CD1c-positive myeloid dendritic cell (primary cell): ENCODE measurements around the gene MEF2D.

ENCODE experiments used
- DNase-seq: peaks from one replicate; pipeline ENCODE4 v3.0.0-alpha.2; 2016; ENCODE audit errors: extremely low spot score

The MEF2D gene

DNA sequence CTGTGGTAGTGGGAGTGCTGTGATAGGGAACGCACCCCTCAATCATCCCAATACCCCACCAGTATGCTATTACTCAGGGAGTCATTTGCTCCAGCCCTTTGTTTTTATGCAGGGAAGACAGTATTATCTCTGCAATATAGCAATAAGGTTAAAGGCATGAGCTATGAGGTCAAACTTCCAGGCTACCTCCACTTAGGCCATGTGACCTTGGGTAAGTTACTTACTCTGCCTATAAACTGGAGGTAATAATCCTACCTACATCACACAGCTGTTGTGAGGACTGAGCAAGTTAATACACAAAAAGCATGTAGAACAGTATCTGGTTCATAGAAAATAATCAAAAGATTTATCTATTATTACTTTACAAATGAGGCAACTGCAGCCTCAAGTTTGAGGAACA is 30.1 kb downstream of the MEF2D start:
- no peak for DNase-seq

DNA sequence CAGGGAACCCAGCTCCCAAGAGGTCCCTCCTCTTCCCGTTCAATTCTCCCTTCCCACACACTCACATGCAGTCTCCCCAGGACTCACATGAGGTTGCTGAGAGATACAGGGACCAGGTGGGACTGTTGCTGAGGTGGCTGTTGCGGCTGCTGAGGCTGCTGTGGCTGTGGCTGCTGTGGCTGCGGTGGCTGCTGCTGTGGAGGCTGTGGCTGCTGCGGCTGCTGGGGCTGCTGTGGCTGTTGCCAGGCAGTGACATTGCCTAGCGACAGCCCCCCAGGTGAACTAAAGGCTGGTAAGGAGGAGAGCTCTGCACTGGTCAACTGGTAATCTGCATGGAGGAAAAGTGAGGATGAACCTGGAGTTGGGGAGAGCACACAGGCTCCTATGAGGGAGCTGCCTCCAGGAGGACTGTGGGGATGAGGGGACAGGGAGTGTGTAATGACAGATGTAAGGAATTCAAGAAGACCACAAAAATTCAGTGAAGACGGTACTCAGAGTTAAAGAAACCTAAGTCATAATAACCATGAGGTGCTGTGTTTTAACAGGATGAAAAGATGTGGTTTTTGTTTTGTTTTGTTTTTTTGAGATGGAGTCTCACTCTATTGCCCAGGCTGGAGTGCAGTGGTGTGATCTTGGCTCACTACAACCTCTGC is 31.8 kb downstream of the MEF2D start:
- no peak for DNase-seq

GRCh38 chr1:156467906-156468305 is 32.7 kb downstream of the MEF2D start:
- no peak for DNase-seq

DNA sequence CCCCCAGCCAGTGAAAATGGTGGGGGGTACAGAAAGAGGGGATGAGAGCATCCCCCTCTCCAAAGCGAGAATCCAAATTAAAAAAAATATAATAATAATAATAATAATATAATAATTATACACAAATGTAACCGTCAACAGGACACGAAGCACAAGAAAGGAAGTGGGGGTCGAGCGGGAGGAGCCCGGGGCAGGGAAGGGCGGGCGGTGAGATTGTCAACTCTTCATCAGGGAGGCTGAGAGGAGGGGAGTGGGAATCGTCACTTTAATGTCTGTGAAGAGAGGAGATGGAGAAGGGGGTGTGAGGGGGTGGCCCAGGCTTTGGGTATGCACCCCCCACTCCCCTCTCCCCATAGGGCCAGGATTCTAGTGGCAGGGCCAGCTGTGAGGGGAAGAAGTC is 33.2 kb downstream of the MEF2D start:
- DNase-seq: no peak

GRCh38 chr1:156465747-156466365 is 34.7 kb downstream of the MEF2D start:
- DNase-seq: no peak

GRCh38 chr1:156464825-156465452 is 35.6 kb downstream of the MEF2D start:
- peak; percentile 50 for DNase-seq

DNA sequence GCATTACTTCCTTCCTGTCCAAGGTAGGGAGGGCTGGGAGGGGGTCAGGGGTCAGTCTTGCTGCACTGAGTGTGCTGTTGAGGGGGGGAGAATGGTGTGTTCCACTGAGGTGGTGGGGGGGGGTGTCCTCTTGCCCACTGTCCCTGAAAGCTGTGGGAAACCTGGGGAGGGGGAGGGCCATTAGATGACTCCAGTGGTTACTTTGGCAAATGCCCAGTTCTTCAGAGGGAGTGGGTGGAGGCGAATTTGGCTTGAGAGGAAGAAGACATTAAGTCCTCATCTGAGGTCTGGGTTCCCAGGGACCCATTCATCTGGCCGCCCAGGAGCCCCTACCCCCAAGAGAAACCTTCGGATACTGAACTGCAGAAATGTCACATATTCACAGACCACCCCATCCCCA is 36.2 kb downstream of the MEF2D start:
- DNase-seq: no peak

GRCh38 chr1:156463874-156464273 is 36.7 kb downstream of the MEF2D start:
- no peak for DNase-seq

DNA sequence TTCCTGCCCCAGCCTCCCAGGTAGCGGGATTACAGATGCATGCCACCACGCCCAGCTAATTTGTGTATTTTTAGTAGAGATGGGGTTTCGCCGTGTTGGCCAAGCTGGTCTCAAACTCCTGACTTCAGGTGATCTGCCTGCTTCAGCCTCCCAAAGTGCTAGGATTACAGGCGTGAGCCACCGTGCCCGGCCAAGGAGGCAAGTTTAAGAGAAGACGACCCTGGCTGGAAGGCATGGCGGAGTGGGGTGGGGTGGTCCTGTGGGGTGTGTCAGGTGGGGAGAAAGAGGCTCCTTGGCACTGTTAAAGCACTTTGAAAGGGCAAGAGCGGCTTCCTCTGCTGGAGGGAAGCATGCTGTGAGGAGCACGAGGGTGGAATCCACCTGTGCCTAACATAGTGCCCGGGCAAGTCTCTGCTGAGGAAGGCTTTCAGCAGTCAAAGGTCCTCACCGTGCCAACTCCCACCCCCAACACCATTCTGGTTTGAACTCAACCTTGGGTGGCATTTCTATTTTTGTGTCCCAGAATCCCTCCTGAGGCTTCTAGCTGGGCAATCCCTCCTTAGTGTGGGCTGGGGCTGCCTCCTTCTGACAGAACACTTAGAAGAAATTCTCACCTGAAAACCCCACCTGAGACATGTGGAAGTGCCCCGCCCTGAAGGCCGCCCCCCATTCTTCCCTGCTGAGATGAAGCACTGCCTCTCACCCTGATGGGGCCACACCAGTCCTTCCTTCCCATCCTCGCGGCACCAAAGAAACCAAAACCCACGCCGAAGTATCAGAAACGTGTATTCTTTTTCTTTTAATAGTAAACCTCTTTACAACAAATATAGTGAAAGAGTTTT is 37.4 kb downstream of the MEF2D start:
- no peak for DNase-seq

DNA sequence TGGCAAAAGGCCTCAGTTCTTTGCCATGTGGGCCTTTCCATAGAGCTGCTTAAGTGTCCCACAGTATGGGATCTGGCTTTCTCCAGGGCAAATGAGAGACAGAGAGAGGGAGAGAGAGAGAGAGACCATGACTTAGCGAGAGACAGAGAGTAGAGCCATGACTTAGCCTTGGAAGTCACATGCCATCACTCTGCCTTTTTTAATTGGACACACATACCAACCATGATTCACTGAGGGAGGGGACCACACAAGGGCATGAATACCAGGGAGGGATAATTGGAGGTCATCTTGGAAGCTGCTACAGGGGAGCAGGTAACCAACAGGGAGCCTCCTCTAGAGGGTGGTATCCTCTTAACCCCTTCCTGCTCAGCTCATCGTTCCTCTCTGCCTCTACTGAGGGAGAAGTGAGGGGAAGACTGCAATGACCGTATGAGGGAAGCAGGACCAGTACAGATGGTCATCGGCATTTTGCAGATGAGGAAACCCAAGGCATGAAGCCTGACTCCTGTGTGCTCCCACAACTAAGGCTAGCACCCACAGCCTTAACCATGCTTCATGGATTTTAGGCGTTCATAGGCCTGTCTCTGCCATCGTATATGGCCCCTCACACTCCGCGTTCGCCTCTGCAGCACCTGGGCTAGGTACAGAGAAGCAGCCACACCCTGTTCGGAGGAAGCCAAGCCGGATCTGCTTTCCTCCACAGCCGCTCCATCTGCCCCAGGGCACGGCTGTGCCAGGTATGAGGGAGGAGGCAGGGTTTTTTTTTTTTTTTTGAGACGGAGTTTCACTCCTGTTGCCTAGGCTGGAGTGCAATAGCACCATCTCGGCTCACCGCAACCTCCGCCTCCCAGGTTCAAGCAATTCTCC is 38.6 kb downstream of the MEF2D start:
- DNase-seq: no peak

- no peak for DNase-seq
Observed at GRCh38 chr1:156461109-156461508, 39.5 kb downstream of the MEF2D start.

GRCh38 chr1:156460525-156460924 is 40.0 kb downstream of the MEF2D start:
- no peak for DNase-seq

DNA sequence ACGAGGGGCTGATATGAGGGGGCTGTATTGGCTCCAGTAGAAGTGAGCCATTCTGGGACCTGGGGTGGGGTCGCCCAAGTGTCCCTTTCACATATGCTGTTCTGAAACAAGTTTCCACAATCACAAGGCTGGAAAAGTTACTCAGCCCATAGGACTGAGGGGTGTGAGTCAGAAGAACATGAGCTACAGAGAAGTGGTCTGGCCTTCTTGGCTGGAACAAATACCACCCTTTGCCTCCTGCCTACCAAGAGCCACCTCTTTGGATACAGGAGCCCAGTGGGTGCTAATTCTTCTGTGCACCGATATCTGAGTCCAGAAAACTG is 42.4 kb downstream of the MEF2D start:
- DNase-seq: peak; percentile 40

GRCh38 chr1:156456625-156457465 is 43.7 kb downstream of the MEF2D start:
- DNase-seq: peak; percentile 99

- no peak for DNase-seq
Observed at GRCh38 chr1:156455362-156455761, 45.2 kb downstream of the MEF2D start.

DNA sequence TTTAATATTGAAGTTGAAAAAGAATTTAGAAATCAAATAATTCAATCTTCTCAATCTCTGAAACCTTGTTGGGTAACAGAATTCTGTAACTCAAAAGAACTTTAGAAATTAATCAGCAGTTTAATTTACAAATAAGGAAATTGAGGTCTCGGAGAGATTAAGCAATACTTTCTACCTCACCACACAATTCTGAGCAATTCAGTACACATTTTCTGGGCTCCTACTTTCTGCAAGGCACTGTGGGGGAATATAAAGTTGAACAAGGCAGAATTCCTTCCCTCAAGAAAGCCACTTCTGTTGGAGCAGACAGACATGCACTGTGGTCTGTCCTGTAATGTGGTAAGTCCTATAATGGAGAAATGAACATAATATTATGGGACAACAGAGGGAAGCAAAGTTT is 47.7 kb downstream of the MEF2D start:
- peak; percentile 76 for DNase-seq

GRCh38 chr1:156451505-156452160 is 48.9 kb downstream of the MEF2D start:
- no peak for DNase-seq

DNA sequence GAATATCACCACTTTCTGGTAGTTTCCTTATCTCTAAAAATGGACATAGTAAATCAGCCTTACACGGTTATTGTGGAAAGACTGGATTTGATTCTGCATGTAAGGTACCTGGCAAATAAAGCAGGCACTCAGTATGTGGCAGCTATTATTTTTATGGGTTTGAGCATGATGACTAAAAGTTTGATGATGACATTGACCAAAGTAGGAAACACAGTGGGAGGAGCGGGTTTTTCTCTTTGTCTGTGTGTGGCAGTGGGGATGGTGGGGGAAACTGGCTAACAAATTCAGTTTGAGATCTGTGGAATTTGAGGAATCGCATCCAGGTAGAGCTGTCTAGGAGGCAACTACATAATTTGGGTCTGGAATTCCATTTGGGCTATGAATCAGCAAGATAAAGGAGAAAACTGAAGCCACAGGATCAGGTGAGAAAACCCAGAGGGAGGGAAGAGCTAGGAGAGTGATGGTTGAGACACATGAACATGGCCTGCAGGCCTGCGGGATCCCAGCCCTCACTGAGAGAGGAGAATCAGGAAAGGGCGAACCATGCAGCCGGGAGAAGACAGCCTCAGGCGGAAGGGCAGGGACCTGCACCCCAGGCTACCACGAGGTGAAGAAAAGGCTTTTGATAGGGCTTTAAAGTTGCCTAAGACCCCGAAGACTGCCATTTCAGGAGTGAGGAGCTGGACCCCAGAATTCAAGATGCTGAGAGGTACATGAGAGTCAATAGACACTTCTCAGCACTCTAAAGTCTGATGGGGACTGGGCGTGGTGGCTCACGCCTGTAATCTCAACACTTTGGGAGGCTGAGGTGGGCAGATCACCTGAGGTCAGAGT is 52.2 kb downstream of the MEF2D start:
- DNase-seq: no peak

DNA sequence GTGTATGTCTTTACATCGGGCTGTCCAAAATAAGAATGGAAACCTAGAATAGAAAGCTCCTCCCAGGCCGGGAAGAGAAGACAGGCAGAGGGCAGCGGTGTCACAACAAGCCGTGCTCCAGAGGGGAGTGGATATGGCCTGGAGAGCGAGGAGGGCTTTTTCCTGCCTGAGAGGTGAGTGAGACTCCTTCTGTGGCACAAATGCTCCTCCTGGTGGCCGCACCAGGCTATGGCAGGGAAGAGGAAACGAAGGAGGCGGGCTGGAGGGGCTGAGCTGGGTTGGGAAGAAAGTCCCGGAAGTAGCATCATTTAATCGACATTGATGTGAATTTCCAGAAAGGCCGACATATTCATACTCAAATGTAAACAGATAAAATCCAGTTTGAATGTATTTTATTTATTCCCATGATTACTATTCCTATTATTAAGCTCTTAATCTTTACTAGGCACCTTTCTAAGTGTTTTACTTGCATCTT is 54.7 kb downstream of the MEF2D start:
- DNase-seq: peak; percentile 84
